Forelimb muscle (tissue), 1 donor: ENCODE measurements around the gene RABL6. TPM values are rescaled to one million over a fixed set of nuclear protein-coding genes. Genes with fewer than 3 reads are reported as not detected.
A peak's percentile ranks its signal among the peaks of the same experiment; 100 is the strongest.
"Not testable (repeated sequence)": the region's sequence is repeated elsewhere in the genome, so short reads cannot be mapped to it uniquely, and the experiment has no call there.

Experiments
- DNase-seq: peaks from one replicate; pipeline ENCODE4 v3.0.0-alpha.2; 2013; ENCODE audit warnings: low read depth
- polyA plus RNA-seq: library from polyadenylated mRNA; unstranded; fragments of 120-200 nt; gene quantifications from one replicate; pipeline ENCODE4 v1.2.1, GENCODE V29; 2013; ENCODE audit not compliant: insufficient read length

RABL6 gene
- polyA plus RNA-seq, 1 donor, result 59.8 TPM

DNA sequence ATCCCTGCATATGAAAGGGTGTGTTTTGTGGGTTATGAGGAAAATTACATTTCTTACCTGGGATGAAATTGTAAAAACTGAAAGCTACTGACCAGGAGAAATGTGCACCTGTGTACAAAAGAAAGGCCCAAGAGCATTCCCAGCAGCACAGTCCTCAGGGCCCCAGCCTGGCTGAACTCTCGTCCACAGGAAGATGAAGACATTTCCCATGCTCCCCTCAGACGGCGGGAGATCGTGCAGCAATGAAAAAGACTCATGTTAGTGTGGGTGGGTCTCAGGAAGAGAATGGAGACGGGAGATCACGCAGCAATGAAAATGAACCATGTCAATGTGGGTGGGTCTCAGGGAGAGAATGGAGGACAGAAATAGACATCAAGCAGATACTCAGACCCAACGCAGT, 30.8 kb upstream of the RABL6 start:
- DNase-seq, result no peak

GRCh38 chr9:136777359-136777758, 30.4 kb upstream of the RABL6 start:
- no peak for DNase-seq

- DNase-seq, result no peak
Observed at GRCh38 chr9:136779808-136780207, 27.9 kb upstream of the RABL6 start.

- DNase-seq, result no peak
Observed at GRCh38 chr9:136782452-136782851, 25.3 kb upstream of the RABL6 start.

DNA sequence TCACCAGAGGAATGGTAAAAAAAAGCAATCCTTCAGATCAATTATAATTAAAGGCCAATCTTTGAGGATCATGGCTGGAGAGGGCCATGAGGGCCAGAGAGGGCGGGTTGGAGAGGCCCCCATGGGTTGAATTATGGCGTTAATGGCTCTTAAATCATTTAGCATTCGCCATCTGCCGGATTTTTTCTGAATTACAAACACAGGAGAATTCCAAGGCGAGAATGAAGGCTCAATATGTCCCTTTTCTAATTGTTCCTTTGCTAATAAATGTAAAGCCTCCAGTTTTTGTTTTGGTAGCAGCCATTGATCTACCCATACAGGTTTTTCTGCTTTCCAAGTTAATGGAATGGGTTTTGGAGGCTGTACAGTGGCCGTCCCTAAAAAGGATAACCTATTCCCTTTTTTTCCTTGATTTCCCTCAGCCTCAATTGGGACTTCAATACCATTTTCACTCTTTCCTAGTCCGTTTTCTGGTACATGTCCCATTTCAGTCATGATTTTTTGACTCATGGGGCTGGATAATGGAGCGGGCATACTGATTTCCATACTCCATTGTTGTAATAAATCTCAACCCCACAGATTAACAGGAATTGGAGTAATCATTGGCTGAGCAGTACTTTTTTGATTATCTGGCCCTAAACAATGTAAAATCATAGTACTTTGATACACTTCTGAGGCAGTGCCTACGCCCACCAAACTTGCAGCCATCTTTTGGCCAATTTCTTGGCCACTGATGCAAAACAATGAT, 23.3 kb upstream of the RABL6 start:
- no peak for DNase-seq

DNA sequence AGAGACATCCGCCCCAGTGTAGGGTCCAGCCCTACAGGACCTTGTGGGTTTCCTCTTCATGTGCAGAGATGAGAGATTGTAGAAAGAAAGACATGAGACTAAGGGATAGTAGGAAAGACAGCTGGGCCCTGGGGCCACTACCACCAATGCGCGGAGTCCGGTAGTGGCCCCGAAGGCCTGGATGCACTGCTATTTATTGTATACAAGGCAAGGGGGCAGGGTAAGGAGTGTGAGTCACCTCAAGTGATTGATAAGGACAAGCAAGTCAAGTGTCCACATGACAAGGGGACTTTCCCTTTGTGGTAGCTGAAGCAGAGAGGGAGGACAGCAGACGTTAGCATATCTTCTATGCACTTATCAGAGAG, 22.8 kb upstream of the RABL6 start:
- no peak for DNase-seq

DNA sequence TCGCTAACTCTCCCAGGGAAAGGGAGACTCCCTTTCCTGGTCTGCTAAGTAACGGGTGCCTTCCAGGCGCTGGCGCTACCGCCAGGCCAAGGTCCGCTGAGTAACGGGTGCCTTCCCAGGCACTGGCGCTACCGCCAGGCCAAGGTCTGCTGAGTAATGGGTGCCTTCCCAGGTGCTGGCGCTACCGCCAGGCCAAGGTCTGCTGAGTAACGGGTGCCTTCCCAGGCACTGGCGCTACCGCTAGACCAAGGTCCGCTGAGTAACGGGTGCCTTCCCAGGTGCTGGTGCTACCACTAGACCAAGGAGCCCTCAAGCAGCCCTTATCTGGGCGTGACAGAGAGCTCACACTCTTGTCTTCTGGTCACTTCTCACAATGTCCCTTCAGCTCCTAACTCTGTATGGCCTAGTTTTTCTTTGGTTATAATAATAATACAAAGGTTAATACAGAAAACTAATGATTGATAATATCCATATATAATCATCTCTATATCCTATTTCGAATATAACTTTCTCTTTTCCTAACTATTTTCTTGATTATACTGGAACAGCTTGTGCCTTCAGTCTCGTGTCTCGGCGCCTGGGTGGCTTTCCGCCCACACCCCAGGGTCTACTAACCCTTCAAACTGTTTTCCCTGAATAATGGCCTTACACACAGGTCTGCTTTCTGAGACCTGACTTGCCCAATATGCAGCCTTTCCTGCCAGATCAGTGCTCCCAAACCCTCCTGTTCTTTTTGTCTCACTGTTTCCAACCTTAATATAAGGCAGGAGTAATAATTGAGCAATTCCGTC, 22.0 kb upstream of the RABL6 start:
- not testable (repeated sequence) for DNase-seq

DNA sequence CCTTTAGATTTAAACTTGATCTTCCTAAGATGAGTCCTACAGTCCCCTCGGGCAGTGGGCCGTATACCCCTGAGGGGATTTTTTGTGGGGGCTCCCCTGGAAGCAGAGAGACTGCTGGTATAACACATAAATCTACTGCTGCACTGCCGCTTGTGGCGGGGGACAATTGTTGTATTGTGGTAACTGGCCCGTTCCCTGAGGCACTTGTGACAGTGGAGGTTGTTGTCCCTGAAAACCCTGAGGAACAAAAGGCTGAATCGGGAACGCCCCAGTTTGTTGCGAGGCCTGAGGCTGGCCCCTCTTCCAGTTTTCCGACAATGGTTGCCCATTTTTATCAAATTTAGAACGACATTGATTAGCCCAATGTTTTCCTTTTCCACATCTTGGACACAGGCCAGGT, 21.3 kb upstream of the RABL6 start:
- no peak for DNase-seq

GRCh38 chr9:136786983-136787382, 20.8 kb upstream of the RABL6 start:
- not testable (repeated sequence) for DNase-seq

DNA sequence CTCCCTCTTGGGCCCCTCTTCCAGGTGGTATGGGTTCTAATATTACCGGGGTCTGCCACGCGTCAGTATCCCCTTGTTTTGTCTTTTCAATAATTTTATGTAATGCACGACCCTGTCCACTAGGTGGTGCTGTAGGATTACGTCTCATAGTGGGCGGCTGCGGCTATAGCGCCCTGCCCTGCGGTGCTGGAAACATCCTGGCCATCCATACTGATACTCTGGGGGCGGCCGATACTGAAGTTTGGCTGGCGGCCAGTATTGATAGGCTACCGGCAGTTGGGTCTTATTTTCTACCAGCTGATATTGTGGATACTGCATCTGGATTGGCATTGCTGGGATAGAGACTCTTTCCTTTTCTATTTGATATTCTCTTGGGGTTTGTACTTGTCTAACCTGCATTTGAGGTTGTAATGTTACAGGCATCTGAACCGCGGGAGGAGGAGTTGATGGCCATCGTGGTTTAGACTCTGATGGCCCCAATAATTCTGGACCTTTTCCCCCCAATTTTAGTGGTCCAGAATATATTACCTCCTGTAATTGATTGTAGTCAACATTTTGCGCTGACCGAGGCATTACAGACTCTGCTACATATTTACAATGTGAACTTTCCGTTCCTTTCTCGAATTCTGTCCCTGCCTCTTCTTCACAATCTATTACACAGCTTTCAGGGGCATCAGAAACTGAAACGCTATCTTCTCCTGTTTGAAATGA, 19.9 kb upstream of the RABL6 start:
- DNase-seq, result peak; percentile 39

- DNase-seq, result not testable (repeated sequence)
Observed at GRCh38 chr9:136788644-136789522, 18.9 kb upstream of the RABL6 start.

GRCh38 chr9:136789523-136789937, 18.2 kb upstream of the RABL6 start:
- no peak for DNase-seq

- peak; percentile 92 for DNase-seq
Observed at GRCh38 chr9:136790640-136791515, 16.9 kb upstream of the RABL6 start, which contains the start of gene TMEM141. TMEM141 (plus strand) TSS chr9:136791344; CDS start chr9:136791371, 27 bp downstream.

DNA sequence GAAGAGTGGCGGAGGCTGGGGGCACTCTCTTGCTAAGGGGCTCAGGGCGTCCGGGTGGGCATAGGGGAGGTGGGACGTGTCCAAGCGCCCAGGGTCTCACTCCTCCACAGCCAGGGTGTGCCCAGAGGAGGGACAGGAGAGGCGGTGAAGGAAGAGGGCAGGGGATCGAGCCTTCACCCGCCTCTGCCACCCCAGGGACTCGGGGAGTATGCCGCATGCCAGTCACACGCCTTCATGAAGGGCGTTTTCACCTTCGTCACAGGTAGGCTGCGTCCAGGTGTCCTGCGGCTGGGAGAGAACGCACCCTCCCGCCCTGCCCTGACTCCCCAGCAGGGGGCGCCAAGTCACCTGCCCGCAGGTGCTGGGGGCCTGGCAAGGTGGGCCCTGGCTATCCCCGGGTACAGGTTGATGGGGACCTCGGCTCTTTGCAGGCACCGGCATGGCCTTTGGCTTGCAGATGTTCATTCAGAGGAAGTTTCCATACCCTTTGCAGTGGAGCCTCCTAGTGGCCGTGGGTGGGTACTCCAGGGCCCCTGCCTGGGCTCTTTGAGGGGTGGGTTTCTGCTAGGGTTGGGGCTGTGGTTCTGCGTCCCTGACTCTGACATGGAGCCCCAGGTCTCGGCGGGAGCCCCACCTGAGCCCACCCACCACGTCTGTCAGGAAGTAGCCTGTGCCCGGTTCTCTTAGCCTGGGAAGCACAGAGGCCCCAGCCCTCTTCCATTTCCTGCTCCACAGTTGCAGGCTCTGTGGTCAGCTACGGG, 16.1 kb upstream of the RABL6 start:
- DNase-seq, result no peak

DNA sequence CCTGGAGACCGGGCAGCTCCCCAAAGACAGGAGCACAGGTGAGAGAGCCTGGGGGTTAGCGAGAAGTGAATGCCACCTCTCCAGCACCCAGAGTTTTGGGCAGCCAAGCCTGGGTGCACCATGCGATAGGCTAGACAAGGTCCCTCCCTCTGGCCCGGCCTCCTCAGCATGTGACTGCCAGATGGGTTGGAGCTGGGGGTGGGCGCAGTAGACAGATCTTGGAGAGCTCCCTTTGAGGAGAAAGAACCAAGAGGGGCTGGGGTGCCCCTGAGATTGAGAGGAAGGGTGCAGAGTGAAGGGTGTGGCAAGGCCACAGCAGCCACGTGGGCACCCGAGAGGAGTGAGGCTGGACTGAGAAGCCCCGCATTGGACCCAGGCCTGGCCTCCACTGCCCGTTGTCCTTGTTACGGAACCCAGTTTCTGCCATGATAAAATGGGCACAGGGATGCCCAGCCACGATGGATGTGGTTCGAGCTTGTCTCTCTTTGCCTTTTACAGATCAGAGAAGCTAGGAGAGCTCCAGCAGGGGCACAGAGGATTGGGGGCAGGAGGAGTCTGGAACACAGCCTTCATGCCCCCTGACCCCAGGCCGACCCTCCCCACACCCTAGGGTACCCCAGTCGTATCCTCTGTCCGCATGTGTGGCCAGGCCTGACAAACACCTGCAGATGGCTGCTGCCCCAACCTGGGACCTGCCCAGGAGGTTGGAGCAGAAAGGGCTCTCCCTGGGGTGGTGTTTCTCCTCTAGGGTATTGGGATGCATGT, 15.2 kb upstream of the RABL6 start:
- DNase-seq, result no peak

- no peak for DNase-seq
Observed at GRCh38 chr9:136793086-136793946, 14.4 kb upstream of the RABL6 start.

DNA sequence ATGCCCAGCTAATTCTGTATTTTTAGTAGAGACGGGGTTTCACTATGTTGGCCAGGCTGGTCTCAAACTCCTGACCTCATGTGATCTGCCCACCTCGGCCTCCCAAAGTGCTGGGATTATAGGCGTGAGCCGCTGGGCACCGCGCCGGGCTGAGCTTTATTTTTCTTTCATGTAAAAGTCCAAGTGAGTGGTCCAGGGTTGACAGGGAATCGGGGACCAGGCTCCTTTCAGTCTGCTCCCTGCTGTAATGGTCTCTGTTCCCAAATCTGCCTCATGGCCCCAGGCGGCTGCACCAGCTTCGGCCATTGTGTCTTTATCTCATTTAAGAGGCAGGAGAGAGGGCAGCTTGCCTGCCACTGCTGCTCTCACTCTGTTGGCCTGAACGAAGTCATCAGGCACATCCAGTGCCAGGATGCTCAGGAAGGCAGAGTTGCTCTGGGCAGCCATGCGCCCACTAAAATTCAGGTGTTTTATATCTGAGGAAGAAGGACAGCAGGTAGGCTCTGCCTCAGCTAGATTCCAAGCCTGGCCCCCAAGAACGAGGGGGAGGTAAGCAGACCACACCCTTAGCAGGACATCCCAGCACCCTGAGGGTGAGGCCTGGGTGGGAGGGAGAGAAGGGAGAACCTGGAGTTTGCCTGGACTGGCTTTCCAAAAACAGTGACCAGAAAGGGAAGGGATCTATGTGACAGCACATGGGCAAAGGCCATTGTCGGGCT, 13.3 kb upstream of the RABL6 start:
- no peak for DNase-seq
